GDM1 (cell line): Measurements from ENCODE around the gene ENTPD3.
"Not testable (repeated sequence)": the region's sequence is repeated elsewhere in the genome, so short reads cannot be mapped to it uniquely, and the experiment has no call there.

ENCODE experiments used
- DNase-seq: peaks from one replicate; lab custom pipeline; 2025; lab: John Stamatoyannopoulos, UW

Gene ENTPD3

DNA sequence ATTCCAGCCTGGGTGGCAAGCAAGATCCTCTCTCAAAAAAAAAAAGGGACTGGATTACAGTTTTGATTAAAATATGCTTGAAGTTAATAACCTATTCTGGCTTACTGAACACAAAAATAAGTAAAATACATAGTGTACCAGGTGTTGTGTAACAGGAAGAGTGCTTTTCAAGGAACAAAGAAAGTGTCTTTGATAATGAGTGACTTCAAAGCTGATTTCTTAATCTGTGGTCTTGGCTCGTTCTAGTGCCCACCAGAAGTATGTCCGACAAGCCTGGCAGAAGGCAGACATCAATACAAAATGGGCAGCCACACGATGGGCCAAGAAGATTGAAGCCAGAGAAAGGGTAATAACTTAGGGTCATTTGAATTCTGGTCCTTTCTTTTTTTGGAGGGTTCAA is 74.2 kb downstream of the ENTPD3 start:
- no peak for DNase-seq

DNA sequence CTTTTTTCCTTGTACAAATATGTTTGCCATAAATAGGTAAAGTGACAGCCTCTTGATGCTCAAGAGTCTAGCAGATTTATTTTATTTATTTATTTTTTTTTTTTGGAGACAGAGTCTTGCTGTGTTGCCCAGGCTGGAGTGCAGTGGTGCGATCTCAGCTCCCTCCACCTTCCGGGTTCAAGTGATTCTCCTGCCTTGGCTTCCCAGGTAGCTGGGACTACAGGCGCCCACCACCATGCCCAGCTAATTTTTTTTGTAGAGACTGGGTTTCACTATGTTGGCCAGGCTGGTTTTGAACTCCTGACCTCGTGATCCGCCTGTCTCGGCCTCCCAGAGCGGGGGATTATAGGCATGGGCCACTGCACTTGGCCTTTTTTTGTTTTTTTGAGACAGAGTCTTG is 75.9 kb downstream of the ENTPD3 start:
- DNase-seq, result not testable (repeated sequence)

DNA sequence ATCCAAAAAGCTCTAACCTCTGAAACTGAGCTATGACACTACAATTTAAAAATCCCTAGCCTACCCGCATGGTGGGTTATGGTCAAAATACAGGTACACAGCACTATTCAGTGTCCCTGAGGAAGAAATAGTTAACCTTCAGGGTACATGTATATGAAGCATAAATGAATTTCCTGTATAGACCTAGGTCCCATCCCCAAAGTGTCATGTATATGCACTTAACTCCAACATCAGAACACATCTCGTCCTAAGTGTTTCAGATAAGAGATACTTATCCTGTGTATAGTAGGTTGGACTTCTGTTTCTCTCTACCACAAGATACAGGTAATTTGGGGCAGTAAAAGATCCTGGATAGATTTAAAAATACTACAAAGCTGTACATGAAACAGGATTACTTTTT is 76.6 kb downstream of the ENTPD3 start:
- DNase-seq, result no peak

DNA sequence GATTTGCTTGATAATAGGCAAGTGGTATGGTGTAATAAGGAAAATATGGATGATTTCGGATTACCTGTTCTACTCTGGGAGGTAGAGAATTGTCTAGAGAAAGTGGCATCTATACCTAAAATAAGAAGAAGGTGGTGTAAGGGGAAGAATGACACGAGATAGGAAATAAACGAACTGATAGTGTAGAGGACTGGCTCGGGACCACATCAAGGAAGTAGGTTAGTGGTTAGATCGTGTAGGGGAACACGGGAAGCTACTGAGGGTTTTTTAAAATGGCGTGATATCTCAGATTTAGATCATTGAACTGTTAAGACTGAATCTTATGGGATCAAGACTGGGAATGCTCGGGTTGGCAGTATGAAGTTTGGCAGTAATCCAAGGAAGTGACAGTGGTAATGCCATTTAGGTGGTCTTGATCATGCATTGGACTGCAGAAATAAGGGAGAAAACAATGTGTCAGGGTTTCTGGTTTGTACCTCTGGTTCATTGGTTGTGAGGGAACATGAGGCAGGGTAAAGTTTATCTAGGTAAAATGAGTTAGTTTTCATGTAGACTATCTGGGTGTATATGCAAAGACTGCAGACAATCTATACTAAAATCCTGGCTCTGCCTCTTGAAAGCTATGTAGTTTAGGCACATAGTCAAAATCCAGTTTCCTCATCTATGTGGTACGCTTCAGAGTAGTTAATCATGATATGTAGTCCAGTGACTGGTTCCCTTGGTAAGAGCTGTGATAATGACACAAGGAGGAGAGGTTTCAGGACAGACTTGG is 77.5 kb downstream of the ENTPD3 start:
- no peak for DNase-seq

DNA sequence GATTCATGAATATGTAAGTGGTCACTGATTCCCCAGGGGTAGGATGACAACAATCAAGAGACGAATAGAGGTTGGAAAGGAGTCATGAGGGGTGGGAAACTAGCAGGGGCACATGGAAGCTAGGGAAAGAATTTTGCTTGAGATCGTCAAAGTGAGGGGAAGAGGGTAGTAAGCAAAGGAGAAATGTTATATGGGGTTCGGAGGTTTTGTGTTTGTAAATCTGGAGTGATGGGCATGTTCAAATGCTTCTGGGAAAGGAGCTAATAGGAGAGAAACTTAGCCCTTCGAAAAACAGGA is 78.1 kb downstream of the ENTPD3 start:
- DNase-seq, result no peak

DNA sequence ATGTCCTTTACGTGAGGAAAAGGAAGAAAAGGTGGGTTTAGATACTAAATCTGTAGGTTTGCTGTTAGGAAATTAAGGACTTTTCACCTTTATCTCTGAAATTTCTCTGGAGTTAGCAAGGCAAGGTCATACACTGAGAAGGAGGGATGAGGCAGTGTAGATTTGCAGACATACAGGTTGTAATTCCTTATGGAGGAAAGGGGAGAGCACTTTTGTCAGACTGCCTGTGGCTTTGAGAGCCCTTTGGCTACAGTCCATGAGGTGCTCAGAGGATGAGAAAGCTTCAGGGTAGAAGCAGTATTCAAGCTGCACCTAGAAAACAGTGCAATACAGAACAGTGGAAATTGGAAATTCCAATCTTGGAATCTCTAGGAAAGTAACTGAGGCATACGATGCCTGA is 78.5 kb downstream of the ENTPD3 start:
- no peak for DNase-seq

DNA sequence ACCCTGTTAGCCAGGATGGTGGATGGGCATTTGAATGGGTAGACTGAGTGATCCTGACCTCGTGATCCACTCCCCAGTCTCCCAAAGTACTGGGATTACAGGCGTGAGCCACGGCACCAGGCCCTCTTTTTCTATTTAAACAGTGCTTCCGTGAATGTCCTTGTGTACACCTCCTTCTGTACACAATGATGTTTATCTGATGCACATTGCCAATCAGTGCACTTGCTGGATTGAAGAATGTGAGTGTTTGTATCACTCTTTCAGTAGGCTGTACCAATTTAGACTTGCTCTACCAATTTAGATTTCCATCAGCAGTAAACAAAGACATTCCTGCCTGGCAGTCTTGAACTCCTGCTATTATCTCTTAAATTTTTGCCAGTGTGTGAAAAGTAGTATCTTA is 81.0 kb downstream of the ENTPD3 start:
- no peak for DNase-seq

DNA sequence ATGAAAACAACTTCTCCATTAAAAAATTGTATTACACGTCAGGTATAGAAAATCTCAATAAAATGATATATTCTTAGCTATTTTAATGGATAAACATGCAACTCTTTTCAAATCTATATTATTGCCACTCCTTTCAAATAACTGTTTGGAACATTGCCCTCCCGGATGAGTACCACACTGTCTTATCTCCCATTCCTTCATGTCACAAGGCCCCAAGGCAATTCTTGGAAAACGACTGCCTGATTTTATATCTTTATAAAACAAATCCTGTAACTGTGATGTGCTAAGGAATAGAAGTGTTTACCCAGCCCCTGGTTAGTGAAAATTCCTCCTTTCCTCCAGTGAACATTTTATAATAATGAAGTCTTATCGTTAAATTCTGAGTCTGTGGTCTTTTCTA is 83.7 kb downstream of the ENTPD3 start:
- no peak for DNase-seq

DNA sequence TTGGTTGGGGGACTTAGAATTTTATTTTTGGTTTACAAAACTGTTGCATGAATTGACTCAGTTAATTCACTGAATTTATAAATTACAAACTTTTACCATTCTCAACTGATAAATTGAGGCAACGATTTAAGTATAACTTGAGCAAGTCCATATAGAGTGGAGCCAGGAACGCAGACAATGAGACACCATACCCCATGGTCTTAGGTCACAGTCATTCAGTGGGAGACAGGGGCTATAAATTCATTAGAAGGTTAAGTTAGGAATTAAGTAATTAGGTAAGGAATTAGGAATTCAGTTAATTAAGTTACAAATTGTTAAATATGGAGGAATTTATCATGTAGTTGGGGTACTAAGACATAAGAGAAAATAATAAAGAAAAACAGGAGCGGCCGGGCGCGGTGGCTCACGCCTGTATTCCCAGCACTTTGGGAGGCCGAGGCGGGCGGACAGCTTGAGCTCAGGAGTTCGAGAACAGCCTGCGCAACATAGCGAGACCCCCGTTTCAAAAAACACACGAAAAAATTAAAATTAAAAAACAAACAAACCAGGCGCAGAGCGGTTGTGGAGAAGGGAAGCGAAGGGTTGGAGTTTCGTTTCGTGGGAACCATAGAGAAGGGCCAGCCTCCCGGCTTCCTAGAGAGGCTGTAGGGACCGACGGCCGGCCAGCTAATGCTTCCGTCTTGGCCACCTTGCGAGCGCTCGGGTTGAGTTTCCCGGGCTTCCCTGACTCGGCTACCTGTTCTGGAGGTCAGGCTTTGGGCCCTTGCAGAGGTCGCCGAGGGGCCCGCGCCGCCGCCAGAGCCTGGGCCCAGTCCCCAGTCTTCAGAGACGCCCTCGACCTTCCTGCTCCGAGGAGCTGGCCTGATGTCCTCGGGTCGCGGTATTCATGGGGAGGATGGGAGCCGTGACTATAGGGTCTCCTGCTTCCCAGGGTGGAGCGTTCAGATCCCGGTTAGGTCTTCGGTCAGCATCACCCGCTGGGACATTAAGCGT is 89.8 kb downstream of the ENTPD3 start, which contains the start of gene ZNF619:
TSS of gene ZNF619 (plus strand) at position 645 of the 993 bp plus-strand sequence. CDS start 858 bp downstream, outside the sequence.
- DNase-seq, result peak; percentile 53

DNA sequence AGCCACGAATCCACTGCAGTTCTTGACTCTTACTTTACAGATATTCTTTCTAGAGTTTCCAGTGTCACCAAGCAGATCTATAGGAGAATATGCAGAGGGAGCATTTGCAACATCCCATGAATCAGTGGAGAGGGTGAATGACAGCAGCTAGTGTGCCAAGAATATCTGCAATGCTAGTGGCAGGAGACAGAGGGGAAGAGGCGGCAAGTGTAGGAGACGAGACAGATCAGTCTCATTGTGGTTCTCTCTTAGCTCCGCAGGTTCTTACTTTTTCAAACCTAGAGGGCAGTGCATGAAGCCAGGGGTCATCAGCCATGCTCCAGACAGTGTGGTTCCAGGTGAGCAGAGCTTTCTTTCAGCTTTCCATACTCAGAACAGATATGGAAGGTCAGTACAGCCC is 90.7 kb downstream of the ENTPD3 start:
- no peak for DNase-seq
